Large intestine (tissue), 3 donors: ENCODE results near the gene CREB3. TPM values are rescaled to one million over a fixed set of nuclear protein-coding genes. Genes with fewer than 3 reads are reported as not detected.

Experiments
- DNase-seq, 2 donors: peaks; one replicate each; pipeline versions ENCODE4 v3.0.0 to v3.0.0-alpha.2; 2013
- H3K27ac ChIP-seq: one replicate; pipeline ENCODE4 v1.5.1; 2013; ENCODE audit warnings: low read length
- H3K27me3 ChIP-seq: 2 replicates; pipeline ENCODE4 v1.6.1; 2013; ENCODE audit warnings: low read length; ENCODE audit not compliant: control insufficient read depth, insufficient read depth
- H3K36me3 ChIP-seq: 2 replicates; pipeline ENCODE4 v1.6.1; 2013; ENCODE audit warnings: low read length; ENCODE audit not compliant: control insufficient read depth, insufficient read depth
- H3K4me1 ChIP-seq: one replicate; pipeline ENCODE4 v1.6.1; 2013; ENCODE audit warnings: low read length; ENCODE audit not compliant: control insufficient read depth, insufficient read depth
- H3K4me3 ChIP-seq: one replicate; pipeline ENCODE4 v1.5.1; 2013; ENCODE audit warnings: low read length
- H3K9me3 ChIP-seq: one replicate; pipeline ENCODE4 v1.6.1; 2013; ENCODE audit warnings: mild to moderate bottlenecking, low read depth, low read length, moderate library complexity; ENCODE audit not compliant: control insufficient read depth
- WGBS: methylation state at CpG from one replicate; pipeline ENCODE4 v1.1.5; 2013; ENCODE audit warnings: low lambda C conversion rate; ENCODE audit not compliant: insufficient coverage; 5-methylcytosine and 5-hydroxymethylcytosine counted together
- polyA plus RNA-seq: library from polyadenylated mRNA; unstranded; fragments of 120-200 nt; gene quantifications from one replicate; pipeline ENCODE4 v1.2.1, GENCODE V29; 2013

The CREB3 gene
- polyA plus RNA-seq, 1 donor: 25.4 TPM

GRCh38 chr9:35723426-35723825 lies 9.0 kb upstream of the CREB3 start:
- Histone ChIP-seq H3K4me1 (peaks cover 21% of the 10 kb centered on the region), H3K27me3 (no peaks in the 10 kb centered on the region), H3K27ac (no peak overlapping the region), H3K9me3 (no peaks in the 10 kb centered on the region), H3K4me3 (no peak overlapping the region), H3K36me3 (peaks cover 69% of the 10 kb centered on the region)
- no CpG with 5 or more reads among the region's 2 CpGs for WGBS
- no peak for DNase-seq

DNA sequence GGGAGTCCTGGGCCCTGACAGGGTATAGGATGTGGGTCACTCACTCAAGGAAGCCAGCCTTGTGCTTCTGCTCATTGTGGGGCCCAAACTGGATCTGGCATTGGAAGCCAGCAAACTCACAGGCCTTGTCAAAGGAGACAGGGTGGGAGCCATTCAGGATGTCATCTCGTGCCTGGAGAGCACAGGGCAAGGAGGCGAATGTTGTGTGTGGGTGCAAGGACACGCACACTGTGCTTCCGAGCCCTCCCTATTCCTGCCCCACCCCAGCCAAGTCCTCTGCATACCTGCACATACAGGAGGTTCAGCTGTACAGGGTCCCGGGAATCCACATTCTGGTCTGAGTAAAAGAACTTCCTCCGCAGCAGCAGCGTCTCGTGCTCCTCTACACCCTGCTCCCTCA lies 8.6 kb upstream of the CREB3 start:
- Histone ChIP-seq H3K9me3 (no peaks in the 10 kb centered on the region), H3K27ac (no peak overlapping the region), H3K27me3 (no peaks in the 10 kb centered on the region), H3K4me1 (peaks cover 24% of the 10 kb centered on the region), H3K4me3 (no peak overlapping the region), H3K36me3 (peaks cover 65% of the 10 kb centered on the region)
- no peak for DNase-seq
- no CpG with 5 or more reads among the region's 8 CpGs for WGBS

DNA sequence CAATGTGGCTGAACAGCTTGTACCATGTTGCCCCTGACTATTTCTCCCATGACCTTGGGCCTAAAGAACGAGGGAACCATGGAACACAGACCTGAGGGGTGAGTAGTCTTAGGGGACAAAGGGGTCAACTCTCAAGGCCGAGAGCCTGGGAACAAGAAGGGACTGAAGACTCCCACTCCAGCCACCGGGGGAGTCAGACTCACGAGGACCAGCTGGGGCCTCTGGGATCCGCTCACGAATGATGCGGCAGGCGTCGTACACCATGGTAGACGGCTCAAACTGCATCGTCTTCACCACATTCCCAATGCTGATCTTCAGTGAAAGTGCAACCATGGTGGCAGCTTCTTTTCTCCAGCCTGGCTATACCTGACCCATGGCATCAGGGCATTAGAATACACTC lies 7.1 kb upstream of the CREB3 start:
- H3K4me1 ChIP-seq: peaks cover 37% of the 10 kb centered on the region
- H3K27ac ChIP-seq: no peak overlapping the region
- peaks cover 50% of the 10 kb centered on the region for H3K36me3 ChIP-seq
- no peak overlapping the region for H3K4me3 ChIP-seq
- H3K27me3 ChIP-seq: no peaks in the 10 kb centered on the region
- DNase-seq: no peak
- no peaks in the 10 kb centered on the region for H3K9me3 ChIP-seq
- WGBS: no CpG with 5 or more reads among the region's 11 CpGs

DNA sequence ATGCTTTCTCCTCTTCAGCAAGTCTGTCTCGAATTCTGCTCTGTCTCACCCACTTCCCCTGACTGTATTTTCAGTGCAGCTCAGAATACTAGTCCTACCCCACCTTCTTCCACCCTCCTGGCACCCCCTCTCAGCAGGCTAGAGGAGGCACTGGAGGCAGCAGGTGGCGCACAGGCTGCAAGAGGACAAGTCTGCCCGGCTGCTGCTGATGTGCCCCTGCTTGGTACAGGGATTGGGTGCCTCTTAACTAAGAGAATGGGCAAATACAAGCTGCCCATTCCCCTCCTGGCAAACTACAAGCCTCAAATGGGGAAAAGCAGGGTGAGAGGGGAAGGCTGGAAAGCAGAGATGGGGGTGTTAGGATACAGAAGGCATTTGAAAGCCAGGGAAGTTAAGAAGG lies 5.5 kb upstream of the CREB3 start:
- no peaks in the 10 kb centered on the region for H3K27me3 ChIP-seq
- peaks cover 42% of the 10 kb centered on the region for H3K4me1 ChIP-seq
- no peak overlapping the region for H3K4me3 ChIP-seq

DNA sequence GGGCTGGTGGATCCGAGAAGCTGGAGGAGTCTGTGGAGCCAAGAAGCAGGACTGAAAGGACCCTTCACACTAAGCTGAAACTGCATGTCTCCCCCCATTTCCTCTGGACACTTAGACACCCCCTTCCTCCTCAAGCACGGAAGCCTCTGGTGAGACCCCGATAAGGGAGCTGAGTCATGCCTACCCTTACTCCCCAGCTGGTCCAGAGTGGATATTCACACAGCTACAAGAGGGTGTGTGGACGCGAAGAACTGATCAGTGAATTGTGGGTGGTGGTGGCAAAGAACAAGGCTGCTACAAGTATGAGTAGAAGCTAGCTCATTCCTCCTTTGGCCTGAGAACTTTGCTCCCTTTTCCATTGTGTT lies 4.8 kb upstream of the CREB3 start:
- Histone ChIP-seq H3K36me3 (peaks cover 28% of the 10 kb centered on the region), H3K4me3 (no peak overlapping the region), H3K4me1 (peaks cover 42% of the 10 kb centered on the region), H3K27me3 (no peaks in the 10 kb centered on the region), H3K27ac (peak overlapping the region; percentile 69), H3K9me3 (no peaks in the 10 kb centered on the region)
- no CpG with 5 or more reads among the region's 5 CpGs for WGBS
- DNase-seq: no peak

More for the DNA sequence above, 5.5 kb upstream of the CREB3 start:
- DNase-seq: peak; percentile 26 to 35
- Histone ChIP-seq H3K9me3 (no peaks in the 10 kb centered on the region), H3K27ac (peak overlapping the region; percentile 69), H3K36me3 (peaks cover 35% of the 10 kb centered on the region)
- WGBS: no CpG with 5 or more reads among the region's 3 CpGs

- Histone ChIP-seq H3K9me3 (no peaks in the 10 kb centered on the region), H3K27me3 (no peaks in the 10 kb centered on the region), H3K4me3 (no peak overlapping the region), H3K27ac (peak overlapping the region; percentile 69), H3K36me3 (peaks cover 23% of the 10 kb centered on the region), H3K4me1 (peaks cover 44% of the 10 kb centered on the region)
- peak; percentile 55 to 62 for DNase-seq
- 0% methylated on average over 1 of the region's 10 CpGs for WGBS
Observed at GRCh38 chr9:35728041-35728971, 4.2 kb upstream of the CREB3 start.

GRCh38 chr9:35729101-35729500 lies 3.4 kb upstream of the CREB3 start:
- WGBS: no CpG with 5 or more reads among the region's 3 CpGs
- peaks cover 52% of the 10 kb centered on the region for H3K4me1 ChIP-seq
- no peak for DNase-seq

GRCh38 chr9:35729700-35730485 lies 2.6 kb upstream of the CREB3 start:
- Histone ChIP-seq H3K4me3 (peak overlapping the region; percentile 0), H3K9me3 (no peaks in the 10 kb centered on the region), H3K36me3 (peaks cover 10% of the 10 kb centered on the region), H3K27me3 (no peaks in the 10 kb centered on the region), H3K27ac (peak overlapping the region; percentile 69), H3K4me1 (peaks cover 52% of the 10 kb centered on the region)
- WGBS: 29% methylated on average over 1 of the region's 6 CpGs
- DNase-seq: peak; percentile 29 to 50

More at GRCh38 chr9:35729101-35729500, 3.4 kb upstream of the CREB3 start:
- H3K27ac ChIP-seq: peak overlapping the region; percentile 69
- no peaks in the 10 kb centered on the region for H3K27me3 ChIP-seq
- peaks cover 15% of the 10 kb centered on the region for H3K36me3 ChIP-seq
- H3K4me3 ChIP-seq: peak overlapping the region; percentile 0
- no peaks in the 10 kb centered on the region for H3K9me3 ChIP-seq

GRCh38 chr9:35730486-35730854 lies 2.0 kb upstream of the CREB3 start:
- H3K4me3 ChIP-seq: peak overlapping the region; percentile 69
- no peaks in the 10 kb centered on the region for H3K27me3 ChIP-seq
- peaks cover 52% of the 10 kb centered on the region for H3K4me1 ChIP-seq
- peaks cover 10% of the 10 kb centered on the region for H3K36me3 ChIP-seq
- WGBS: 75% methylated on average over 2 of the region's 2 CpGs
- DNase-seq: no peak
- H3K27ac ChIP-seq: peak overlapping the region; percentile 93
- H3K9me3 ChIP-seq: no peaks in the 10 kb centered on the region

- no peak for DNase-seq
- Histone ChIP-seq H3K27ac (peak overlapping the region; percentile 93), H3K4me1 (peaks cover 49% of the 10 kb centered on the region), H3K27me3 (no peaks in the 10 kb centered on the region), H3K9me3 (no peaks in the 10 kb centered on the region), H3K36me3 (peaks cover 20% of the 10 kb centered on the region), H3K4me3 (peak overlapping the region; percentile 69)
- WGBS: no CpG with 5 or more reads among the region's 47 CpGs
Observed at GRCh38 chr9:35731415-35732184, 866 bp upstream of the CREB3 start.
